Measurements from ENCODE around the gene WDR19.

- TF ChIP-seq POLR2AphosphoS5 (IDR thresholded peaks at IDR 0.05) (no peak), CTCF (IDR thresholded peaks at IDR 0.05) (no peak)
Observed at GRCh38 chr4:39263895-39264294, 81.6 kb downstream of the WDR19 start.

All from gastroesophageal sphincter (tissue), 3 donors.